Activated naive CD8-positive, alpha-beta T cell treated with anti-CD3 and anti-CD28 coated beads, Interleukin-2, amount 50 U/mL, for 24 hours (primary cell): ENCODE data around the gene PMP22.
A peak's percentile ranks its signal among the peaks of the same experiment; 100 is the strongest.

Experiments
- ATAC-seq: fragments of 150-1000 bp; cut with Tn5 transposase; one replicate; pipeline ENCODE4 v1.10.0; 2021
- DNase-seq: peaks from one replicate; pipeline ENCODE4 v3.0.0; 2021
- H3K27ac Mint-ChIP-seq: one replicate; pipeline ENCODE4 v1.8.0; 2021; ENCODE audit warnings: mild to moderate bottlenecking, mixed read lengths
- H3K27me3 Mint-ChIP-seq: one replicate; pipeline ENCODE4 v1.8.0; 2021; ENCODE audit warnings: mixed read lengths
- H3K36me3 Mint-ChIP-seq: one replicate; pipeline ENCODE4 v1.8.0; 2021; ENCODE audit warnings: low read depth, mixed read lengths
- H3K4me1 Mint-ChIP-seq: one replicate; pipeline ENCODE4 v1.8.0; 2021; ENCODE audit warnings: mixed read lengths
- H3K4me3 Mint-ChIP-seq: one replicate; pipeline ENCODE4 v1.8.0; 2021; ENCODE audit warnings: mild to moderate bottlenecking, moderate library complexity, mixed read lengths
- H3K9me3 Mint-ChIP-seq: one replicate; pipeline ENCODE4 v1.8.0; 2021; ENCODE audit warnings: mixed read lengths

Gene PMP22

DNA sequence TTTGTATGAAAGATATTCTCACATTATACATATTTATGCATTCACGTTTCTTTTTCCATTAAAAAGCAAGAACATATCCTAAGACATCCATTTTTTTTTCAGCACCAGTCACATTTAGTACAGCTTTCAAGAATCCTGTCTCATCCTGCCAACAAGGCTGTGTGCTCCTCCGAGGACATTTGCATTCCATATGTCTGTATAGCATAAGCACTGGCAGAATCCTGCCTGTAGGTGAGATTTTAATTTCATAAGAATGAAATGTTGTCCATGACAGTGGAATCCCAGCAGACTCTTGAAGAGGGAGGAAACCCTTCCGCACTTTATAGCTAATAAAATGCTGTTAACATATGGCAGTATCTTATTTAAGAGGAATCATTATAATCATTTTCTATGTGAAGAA, 2.9 kb upstream of the PMP22 start:
- Mint-ChIP-seq H3K9me3 (no peaks in the 10 kb centered on the region), H3K27me3 (peaks cover 48% of the 10 kb centered on the region), H3K4me1 (peaks cover 4% of the 10 kb centered on the region), H3K4me3 (no peak overlapping the region), H3K36me3 (no peaks in the 10 kb centered on the region), H3K27ac (no peak overlapping the region)
- DNase-seq (no peak), ATAC-seq (no peak)

GRCh38 chr17:15266325-15267125, 1.4 kb upstream of the PMP22 start:
- H3K9me3 Mint-ChIP-seq: no peaks in the 10 kb centered on the region
- DNase-seq (no peak), ATAC-seq (no peak)
- H3K36me3 Mint-ChIP-seq: no peaks in the 10 kb centered on the region
- H3K4me1 Mint-ChIP-seq: peaks cover 6% of the 10 kb centered on the region
- H3K4me3 Mint-ChIP-seq: no peak overlapping the region
- no peak overlapping the region for H3K27ac Mint-ChIP-seq
- peaks cover 62% of the 10 kb centered on the region for H3K27me3 Mint-ChIP-seq

GRCh38 chr17:15264542-15264941, 584 bp downstream of the PMP22 start:
- no peaks in the 10 kb centered on the region for H3K9me3 Mint-ChIP-seq
- no peaks in the 10 kb centered on the region for H3K36me3 Mint-ChIP-seq
- ATAC-seq (no peak), DNase-seq (no peak)
- H3K27ac Mint-ChIP-seq: no peak overlapping the region
- peaks cover 81% of the 10 kb centered on the region for H3K27me3 Mint-ChIP-seq
- H3K4me3 Mint-ChIP-seq: no peak overlapping the region
- H3K4me1 Mint-ChIP-seq: peaks cover 11% of the 10 kb centered on the region

- Mint-ChIP-seq H3K27me3 (peaks cover 89% of the 10 kb centered on the region), H3K27ac (no peak overlapping the region), H3K36me3 (no peaks in the 10 kb centered on the region), H3K4me3 (no peak overlapping the region), H3K9me3 (no peaks in the 10 kb centered on the region), H3K4me1 (peaks cover 11% of the 10 kb centered on the region)
- no peak for ATAC-seq
- no peak for DNase-seq
These were observed 1.4 kb downstream of the PMP22 start for GRCh38 chr17:15263680-15264079.

- DNase-seq: no peak
- Mint-ChIP-seq H3K9me3 (no peaks in the 10 kb centered on the region), H3K36me3 (no peaks in the 10 kb centered on the region), H3K27ac (no peak overlapping the region), H3K4me1 (peaks cover 11% of the 10 kb centered on the region), H3K27me3 (peaks cover 90% of the 10 kb centered on the region), H3K4me3 (no peak overlapping the region)
- no peak for ATAC-seq
These were observed 1.9 kb downstream of the PMP22 start for GRCh38 chr17:15263206-15263579.

- Mint-ChIP-seq H3K4me1 (peaks cover 16% of the 10 kb centered on the region), H3K4me3 (peak overlapping the region; percentile 53), H3K9me3 (no peaks in the 10 kb centered on the region), H3K36me3 (no peaks in the 10 kb centered on the region), H3K27me3 (peaks cover 90% of the 10 kb centered on the region), H3K27ac (no peak overlapping the region)
- DNase-seq: peak; percentile 25
- peak; percentile 48 for ATAC-seq
These were observed 2.6 kb downstream of the PMP22 start for GRCh38 chr17:15262291-15263205.

GRCh38 chr17:15261802-15262290, 3.3 kb downstream of the PMP22 start:
- DNase-seq (no peak), ATAC-seq (no peak)
- H3K36me3 Mint-ChIP-seq: no peaks in the 10 kb centered on the region
- H3K9me3 Mint-ChIP-seq: no peaks in the 10 kb centered on the region
- H3K4me3 Mint-ChIP-seq: peak overlapping the region; percentile 53
- H3K4me1 Mint-ChIP-seq: peaks cover 22% of the 10 kb centered on the region
- H3K27me3 Mint-ChIP-seq: peaks cover 89% of the 10 kb centered on the region
- no peak overlapping the region for H3K27ac Mint-ChIP-seq

GRCh38 chr17:15261258-15261801, 3.8 kb downstream of the PMP22 start:
- ATAC-seq (peak; percentile 27), DNase-seq (peak; percentile 12)
- Mint-ChIP-seq H3K4me3 (peak overlapping the region; percentile 77), H3K36me3 (no peaks in the 10 kb centered on the region), H3K27me3 (peaks cover 90% of the 10 kb centered on the region), H3K4me1 (peaks cover 25% of the 10 kb centered on the region), H3K27ac (no peak overlapping the region), H3K9me3 (no peaks in the 10 kb centered on the region)

GRCh38 chr17:15260376-15261257, 4.5 kb downstream of the PMP22 start:
- H3K27me3 Mint-ChIP-seq: peaks cover 88% of the 10 kb centered on the region
- no peaks in the 10 kb centered on the region for H3K9me3 Mint-ChIP-seq
- peak overlapping the region; percentile 77 for H3K4me3 Mint-ChIP-seq
- H3K36me3 Mint-ChIP-seq: no peaks in the 10 kb centered on the region
- H3K27ac Mint-ChIP-seq: no peak overlapping the region
- peak; percentile 76 for ATAC-seq
- H3K4me1 Mint-ChIP-seq: peaks cover 25% of the 10 kb centered on the region
- DNase-seq: peak; percentile 75

GRCh38 chr17:15257796-15258512, 7.2 kb downstream of the PMP22 start:
- H3K9me3 Mint-ChIP-seq: no peaks in the 10 kb centered on the region
- no peaks in the 10 kb centered on the region for H3K36me3 Mint-ChIP-seq
- ATAC-seq (no peak), DNase-seq (no peak)
- H3K27me3 Mint-ChIP-seq: peaks cover 71% of the 10 kb centered on the region
- H3K4me1 Mint-ChIP-seq: peaks cover 25% of the 10 kb centered on the region
- H3K27ac Mint-ChIP-seq: no peak overlapping the region
- no peak overlapping the region for H3K4me3 Mint-ChIP-seq

DNA sequence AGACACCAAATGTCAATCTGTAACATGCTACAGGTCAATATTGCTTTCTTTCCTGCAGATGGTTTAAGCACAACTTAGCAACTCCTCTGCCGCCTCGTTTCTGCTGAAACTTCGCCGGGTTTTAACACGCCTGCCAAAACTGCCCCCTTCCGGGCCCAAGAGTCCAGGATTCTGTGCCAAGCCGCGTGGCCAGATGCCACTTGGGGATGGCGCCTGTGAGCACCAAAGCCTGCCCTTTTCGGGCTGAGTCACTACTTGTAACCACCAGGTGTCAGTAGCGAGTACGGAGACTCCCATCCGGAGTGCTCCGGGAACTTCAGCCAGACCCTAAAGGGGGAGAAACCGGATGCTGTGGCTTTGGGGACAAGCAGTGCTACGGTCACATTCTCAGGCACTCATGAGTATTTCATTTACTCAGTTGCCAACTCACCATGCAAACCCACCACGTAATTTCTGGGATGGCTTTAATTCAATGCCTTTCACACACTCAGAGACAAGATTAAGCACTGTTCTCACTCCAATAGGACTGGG, 7.8 kb downstream of the PMP22 start:
- Mint-ChIP-seq H3K9me3 (no peaks in the 10 kb centered on the region), H3K27me3 (peaks cover 66% of the 10 kb centered on the region), H3K4me1 (peaks cover 24% of the 10 kb centered on the region), H3K4me3 (no peak overlapping the region), H3K27ac (no peak overlapping the region), H3K36me3 (no peaks in the 10 kb centered on the region)
- ATAC-seq (peak; percentile 68), DNase-seq (peak; percentile 71)

DNA sequence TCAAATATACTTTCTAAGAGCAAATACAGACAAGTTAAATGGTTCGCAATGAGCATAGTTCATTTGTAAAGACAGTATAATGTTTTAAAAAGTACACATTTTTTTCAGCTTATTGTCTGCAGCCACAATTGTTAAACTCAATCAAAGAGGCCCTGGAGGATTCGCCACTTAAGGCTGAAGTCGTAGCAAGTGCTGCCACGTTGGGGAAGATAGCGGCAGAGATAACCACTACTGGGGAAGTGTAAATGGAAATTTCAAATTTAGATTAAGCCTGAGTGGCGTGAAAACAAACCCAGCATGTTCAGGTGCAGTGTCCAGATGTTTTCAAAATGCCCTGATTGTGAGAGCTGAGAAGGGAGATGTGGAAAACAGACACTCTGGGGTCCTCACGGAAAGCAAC, 8.4 kb downstream of the PMP22 start:
- DNase-seq (no peak), ATAC-seq (no peak)
- Mint-ChIP-seq H3K9me3 (no peaks in the 10 kb centered on the region), H3K4me1 (peaks cover 22% of the 10 kb centered on the region), H3K4me3 (no peak overlapping the region), H3K36me3 (no peaks in the 10 kb centered on the region), H3K27ac (no peak overlapping the region), H3K27me3 (peaks cover 62% of the 10 kb centered on the region)

DNA sequence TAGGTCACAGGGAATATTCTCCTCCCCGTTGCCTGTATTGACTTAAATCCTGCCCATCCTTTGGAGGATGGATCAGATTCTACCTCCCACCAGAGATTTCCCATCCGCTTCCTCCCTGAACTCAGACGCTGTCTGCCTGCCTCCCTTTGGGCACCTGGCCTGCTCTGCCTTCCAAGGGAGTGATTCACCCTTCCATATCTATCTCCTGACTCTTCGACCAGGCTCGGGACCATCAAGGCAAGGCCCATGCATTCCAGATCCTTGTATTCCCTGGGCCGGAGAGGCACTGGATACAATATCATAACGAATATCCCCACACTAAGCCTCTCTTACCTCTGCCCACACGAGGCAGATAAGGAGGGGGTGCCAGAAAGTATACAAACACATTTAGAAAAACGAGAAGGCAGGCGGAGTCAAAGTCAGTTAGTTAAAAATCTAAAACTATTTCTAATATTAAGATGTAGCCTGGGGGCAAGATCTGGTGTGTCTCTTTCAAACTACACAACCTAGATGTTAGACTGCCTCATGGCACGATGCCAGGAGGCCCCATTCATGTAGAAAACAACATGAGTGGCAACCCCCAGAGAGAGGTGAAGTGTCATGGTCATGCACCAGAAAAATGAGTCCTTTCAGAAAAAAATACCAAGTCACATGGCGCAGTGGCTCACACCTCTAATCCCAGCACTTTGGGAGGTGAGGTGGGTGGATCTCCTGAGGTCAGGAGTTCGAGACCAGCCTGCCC, 9.2 kb downstream of the PMP22 start:
- no peaks in the 10 kb centered on the region for H3K9me3 Mint-ChIP-seq
- no peaks in the 10 kb centered on the region for H3K36me3 Mint-ChIP-seq
- H3K27me3 Mint-ChIP-seq: peaks cover 53% of the 10 kb centered on the region
- no peak overlapping the region for H3K27ac Mint-ChIP-seq
- DNase-seq (no peak), ATAC-seq (no peak)
- no peak overlapping the region for H3K4me3 Mint-ChIP-seq
- H3K4me1 Mint-ChIP-seq: peaks cover 21% of the 10 kb centered on the region
